GM12874 (cell line): ENCODE measurements around the gene ZBTB34.

Experiments used
- TF ChIP-seq, protein P1 (sequence below): IDR thresholded peaks from 2 replicates; pipeline ENCODE4 v1.5.1; 2011; ENCODE audit warnings: low read depth, mild to moderate bottlenecking, control low read depth, low read length, moderate library complexity; ENCODE audit not compliant: insufficient read depth

ZBTB34 gene, protein sequence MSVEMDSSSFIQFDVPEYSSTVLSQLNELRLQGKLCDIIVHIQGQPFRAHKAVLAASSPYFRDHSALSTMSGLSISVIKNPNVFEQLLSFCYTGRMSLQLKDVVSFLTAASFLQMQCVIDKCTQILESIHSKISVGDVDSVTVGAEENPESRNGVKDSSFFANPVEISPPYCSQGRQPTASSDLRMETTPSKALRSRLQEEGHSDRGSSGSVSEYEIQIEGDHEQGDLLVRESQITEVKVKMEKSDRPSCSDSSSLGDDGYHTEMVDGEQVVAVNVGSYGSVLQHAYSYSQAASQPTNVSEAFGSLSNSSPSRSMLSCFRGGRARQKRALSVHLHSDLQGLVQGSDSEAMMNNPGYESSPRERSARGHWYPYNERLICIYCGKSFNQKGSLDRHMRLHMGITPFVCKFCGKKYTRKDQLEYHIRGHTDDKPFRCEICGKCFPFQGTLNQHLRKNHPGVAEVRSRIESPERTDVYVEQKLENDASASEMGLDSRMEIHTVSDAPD

DNA sequence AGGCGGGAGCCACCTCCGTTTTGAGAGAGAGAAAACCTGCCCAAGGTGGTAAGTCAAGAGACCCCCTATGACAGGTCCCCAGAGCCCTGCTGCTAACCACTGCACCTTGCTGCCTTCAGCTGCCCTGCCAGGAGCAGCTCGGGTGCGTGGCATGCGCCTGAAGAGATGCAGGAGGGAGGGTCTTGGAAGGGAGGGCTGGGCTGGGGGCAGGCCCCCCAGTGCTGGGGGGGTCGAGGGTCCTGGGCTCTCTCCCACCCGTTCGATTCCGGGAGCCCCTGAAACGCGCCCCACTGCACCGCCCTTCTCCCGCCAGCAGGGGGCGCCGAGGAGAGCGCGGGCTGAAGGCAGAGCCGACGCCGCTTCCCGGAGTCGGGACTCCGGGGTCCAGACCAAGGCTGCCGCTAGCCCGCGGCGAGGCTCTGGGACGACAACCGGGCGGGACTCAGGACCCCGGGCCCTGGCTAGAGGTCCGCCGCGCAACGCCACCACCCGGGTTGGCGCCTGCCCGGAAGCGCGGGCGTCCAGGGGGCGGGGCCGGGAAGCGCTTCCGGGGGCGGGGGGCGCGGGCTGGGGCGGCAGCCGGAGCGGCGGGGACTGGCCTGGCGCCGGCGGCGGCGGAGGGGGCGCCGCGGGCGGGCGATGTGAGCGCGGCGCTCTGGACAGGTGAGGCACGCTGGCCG is at the start of gene ZBTB34:
TSS of gene ZBTB34 (plus strand) at position 563 of the 680 bp plus-strand sequence. CDS start 18,761 bp downstream, outside the sequence.
- TF ChIP-seq, protein P1, sequence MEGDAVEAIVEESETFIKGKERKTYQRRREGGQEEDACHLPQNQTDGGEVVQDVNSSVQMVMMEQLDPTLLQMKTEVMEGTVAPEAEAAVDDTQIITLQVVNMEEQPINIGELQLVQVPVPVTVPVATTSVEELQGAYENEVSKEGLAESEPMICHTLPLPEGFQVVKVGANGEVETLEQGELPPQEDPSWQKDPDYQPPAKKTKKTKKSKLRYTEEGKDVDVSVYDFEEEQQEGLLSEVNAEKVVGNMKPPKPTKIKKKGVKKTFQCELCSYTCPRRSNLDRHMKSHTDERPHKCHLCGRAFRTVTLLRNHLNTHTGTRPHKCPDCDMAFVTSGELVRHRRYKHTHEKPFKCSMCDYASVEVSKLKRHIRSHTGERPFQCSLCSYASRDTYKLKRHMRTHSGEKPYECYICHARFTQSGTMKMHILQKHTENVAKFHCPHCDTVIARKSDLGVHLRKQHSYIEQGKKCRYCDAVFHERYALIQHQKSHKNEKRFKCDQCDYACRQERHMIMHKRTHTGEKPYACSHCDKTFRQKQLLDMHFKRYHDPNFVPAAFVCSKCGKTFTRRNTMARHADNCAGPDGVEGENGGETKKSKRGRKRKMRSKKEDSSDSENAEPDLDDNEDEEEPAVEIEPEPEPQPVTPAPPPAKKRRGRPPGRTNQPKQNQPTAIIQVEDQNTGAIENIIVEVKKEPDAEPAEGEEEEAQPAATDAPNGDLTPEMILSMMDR: peak; percentile 100

GRCh38 chr9:126813072-126813471 is 47.4 kb upstream of the ZBTB34 start:
- TF ChIP-seq, protein P1: no peak

- TF ChIP-seq, protein P1: no peak
Measured at GRCh38 chr9:126814091-126814490, 46.3 kb upstream of the ZBTB34 start.

DNA sequence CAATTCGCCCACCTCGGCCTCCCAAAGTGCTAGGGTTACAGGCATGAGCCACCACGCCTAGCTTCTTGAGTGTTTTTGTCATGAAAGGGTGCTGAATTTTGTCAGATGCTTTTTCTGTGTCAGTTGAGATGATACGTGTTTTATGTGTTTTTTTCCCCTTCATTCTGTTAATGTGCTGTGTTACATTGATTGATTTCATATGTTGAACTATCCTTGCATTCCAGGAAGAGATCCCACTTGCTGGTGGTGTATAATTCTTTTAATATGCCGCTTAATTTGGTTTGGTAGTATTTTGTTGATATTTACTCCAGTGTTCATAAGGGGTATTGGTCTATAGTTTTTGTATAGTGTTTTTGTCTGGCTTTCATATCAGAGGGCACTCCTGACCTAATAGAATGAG is 42.0 kb upstream of the ZBTB34 start:
- TF ChIP-seq, protein P1: no peak

- TF ChIP-seq, protein P1: no peak
Measured at GRCh38 chr9:126819482-126819881, 41.0 kb upstream of the ZBTB34 start.

DNA sequence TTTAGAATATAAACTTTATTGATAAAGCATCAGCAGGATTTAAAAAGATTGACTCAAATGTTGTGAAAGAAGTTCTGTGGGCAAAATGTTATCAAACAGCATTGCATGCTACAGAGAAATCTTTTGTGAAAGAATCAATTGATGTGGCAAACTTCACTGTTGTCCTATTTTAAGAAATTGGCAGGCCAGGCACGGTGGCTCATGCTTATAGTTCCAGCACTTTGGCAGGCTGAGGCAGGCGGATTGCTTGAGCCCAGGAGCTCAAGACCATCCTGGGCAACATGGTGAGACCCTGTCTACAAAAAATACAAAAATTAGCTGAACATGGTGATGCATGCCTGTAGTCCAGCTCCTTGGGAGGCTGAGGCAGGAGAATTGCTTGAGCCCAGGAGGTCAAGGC is 38.2 kb upstream of the ZBTB34 start:
- TF ChIP-seq, protein P1: no peak

DNA sequence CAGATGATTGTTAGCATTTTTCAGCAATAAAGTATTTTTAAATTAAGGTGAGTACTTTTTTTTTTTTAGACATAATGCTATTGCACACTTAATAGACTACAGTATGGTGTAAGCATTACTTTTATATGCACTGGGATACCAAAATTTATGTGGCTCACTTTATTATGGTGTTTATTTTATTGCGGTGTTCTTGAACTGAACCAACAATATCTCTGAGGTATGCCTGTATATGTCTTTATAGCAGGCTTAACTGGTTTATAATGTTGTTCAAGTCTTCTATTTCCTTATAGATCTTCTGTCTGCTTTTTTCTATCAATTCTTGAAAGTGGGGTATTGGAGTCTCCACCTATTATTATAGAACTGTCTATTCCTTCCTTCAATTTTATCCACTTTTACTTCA is 37.6 kb upstream of the ZBTB34 start:
- TF ChIP-seq, protein P1: no peak
